Measurements from ENCODE around the gene NOL4L. TPM values are rescaled to one million over a fixed set of nuclear protein-coding genes. Genes with fewer than 3 reads are reported as not detected.

NOL4L gene
- total RNA-seq, 1 donor from 2014 or later: 19.7 TPM

DNA sequence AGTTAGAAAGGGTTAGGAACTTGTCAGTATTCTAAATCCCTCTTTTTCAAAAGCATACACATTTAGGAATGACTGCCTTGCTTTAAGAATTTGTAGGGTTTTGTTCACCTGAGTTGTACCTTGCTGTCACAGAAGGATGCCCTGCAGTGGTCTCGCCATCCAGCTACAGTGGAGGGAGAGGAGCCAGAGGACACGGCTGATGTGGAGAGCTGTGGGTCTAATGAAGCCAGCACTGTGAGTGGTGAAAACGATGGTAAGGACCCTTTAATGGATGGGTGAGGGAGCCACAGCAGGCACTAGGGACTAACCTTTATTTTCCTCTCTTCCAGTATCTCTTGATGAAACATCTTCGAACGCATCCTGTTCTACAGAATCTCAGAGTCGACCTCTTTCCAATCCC is 157.1 kb downstream of the NOL4L start:
- TF ChIP-seq, protein P1, sequence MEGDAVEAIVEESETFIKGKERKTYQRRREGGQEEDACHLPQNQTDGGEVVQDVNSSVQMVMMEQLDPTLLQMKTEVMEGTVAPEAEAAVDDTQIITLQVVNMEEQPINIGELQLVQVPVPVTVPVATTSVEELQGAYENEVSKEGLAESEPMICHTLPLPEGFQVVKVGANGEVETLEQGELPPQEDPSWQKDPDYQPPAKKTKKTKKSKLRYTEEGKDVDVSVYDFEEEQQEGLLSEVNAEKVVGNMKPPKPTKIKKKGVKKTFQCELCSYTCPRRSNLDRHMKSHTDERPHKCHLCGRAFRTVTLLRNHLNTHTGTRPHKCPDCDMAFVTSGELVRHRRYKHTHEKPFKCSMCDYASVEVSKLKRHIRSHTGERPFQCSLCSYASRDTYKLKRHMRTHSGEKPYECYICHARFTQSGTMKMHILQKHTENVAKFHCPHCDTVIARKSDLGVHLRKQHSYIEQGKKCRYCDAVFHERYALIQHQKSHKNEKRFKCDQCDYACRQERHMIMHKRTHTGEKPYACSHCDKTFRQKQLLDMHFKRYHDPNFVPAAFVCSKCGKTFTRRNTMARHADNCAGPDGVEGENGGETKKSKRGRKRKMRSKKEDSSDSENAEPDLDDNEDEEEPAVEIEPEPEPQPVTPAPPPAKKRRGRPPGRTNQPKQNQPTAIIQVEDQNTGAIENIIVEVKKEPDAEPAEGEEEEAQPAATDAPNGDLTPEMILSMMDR (IDR thresholded peaks at IDR 0.05): no peak
- no peak for ATAC-seq
- H3K36me3 ChIP-seq: peaks cover 58% of the 10 kb centered on the region
- no peaks in the 10 kb centered on the region for H3K9me3 ChIP-seq
- H3K27me3 ChIP-seq: no peaks in the 10 kb centered on the region
- intact Hi-C loops (cut with DNase I): no loop called here
- no peak overlapping the region for H3K27ac ChIP-seq
- no peak for DNase-seq
- H3K4me1 ChIP-seq: no peaks in the 10 kb centered on the region
- H3K4me3 ChIP-seq: no peak overlapping the region

DNA sequence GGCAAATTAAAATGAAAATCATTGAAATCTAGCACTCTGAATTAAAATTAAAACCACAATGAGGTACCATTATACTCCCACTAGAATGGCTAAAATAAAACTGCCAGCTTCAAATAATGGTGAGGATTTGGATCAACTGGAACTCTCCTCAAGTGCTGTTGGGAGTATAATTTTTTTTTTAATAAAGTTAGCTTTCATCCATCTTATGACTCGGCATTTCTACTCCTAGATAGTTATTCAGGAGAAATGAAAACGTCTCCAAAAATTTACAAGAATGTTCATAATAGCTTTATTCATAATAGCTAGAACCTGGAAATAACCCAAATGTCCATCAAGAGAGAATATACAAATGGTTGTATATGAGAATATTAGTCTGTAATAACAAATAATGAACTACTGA is 163.8 kb downstream of the NOL4L start:
- TF ChIP-seq, protein P1 (IDR thresholded peaks at IDR 0.05): no peak
- intact Hi-C loops (cut with DNase I): no loop called here
- H3K36me3 ChIP-seq: no peaks in the 10 kb centered on the region
- H3K27me3 ChIP-seq: no peaks in the 10 kb centered on the region
- no peaks in the 10 kb centered on the region for H3K9me3 ChIP-seq
- no peak overlapping the region for H3K4me3 ChIP-seq
- DNase-seq (no peak), ATAC-seq (no peak)
- H3K4me1 ChIP-seq: no peaks in the 10 kb centered on the region
- H3K27ac ChIP-seq: no peak overlapping the region

DNA sequence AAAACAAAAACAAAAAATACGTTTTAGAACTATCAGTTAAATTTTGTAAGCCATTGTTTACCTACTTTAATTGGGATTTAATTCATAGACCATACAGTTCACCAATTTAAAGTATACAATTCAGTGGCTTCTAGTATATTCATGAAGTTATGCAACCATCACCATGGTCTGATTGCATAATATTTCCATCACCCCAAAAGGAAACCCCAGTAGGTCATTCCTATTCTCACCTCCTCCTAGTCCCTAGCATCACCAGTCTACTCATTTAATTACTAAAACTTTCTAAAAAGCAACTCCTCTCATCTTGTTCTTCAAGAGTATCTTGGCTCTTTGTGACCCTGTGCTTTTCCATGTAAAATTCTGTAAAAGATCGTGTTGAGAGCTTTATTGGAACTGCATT is 166.8 kb downstream of the NOL4L start:
- intact Hi-C loops (cut with DNase I): no loop called here

DNA sequence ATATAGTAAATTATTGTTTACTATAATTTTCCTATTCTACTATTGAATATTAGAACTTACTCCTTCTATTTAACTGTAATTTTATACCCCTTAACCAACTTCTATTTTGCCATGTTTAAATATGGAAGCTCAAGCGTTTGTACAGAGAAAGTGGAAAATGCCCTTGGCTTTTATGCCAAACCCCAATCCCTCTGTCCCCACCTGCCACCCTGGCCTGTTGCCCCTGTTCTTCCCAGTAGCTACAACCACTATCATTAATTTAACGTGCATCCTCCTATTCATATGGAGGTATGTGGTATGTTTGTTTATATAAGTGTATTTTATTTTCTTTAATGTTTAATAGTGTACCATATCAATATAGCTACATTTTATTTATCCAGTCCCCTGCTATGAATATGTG is 168.9 kb downstream of the NOL4L start:
- no peak for ATAC-seq
- H3K4me1 ChIP-seq: peaks cover 3% of the 10 kb centered on the region

More for the DNA sequence above, 166.8 kb downstream of the NOL4L start:
- Histone ChIP-seq H3K4me1 (peaks cover 3% of the 10 kb centered on the region), H3K27me3 (no peaks in the 10 kb centered on the region), H3K36me3 (no peaks in the 10 kb centered on the region), H3K27ac (no peak overlapping the region), H3K4me3 (no peak overlapping the region), H3K9me3 (no peaks in the 10 kb centered on the region)
- DNase-seq (no peak), ATAC-seq (no peak)
- TF ChIP-seq, protein P1 (IDR thresholded peaks at IDR 0.05): no peak

DNA sequence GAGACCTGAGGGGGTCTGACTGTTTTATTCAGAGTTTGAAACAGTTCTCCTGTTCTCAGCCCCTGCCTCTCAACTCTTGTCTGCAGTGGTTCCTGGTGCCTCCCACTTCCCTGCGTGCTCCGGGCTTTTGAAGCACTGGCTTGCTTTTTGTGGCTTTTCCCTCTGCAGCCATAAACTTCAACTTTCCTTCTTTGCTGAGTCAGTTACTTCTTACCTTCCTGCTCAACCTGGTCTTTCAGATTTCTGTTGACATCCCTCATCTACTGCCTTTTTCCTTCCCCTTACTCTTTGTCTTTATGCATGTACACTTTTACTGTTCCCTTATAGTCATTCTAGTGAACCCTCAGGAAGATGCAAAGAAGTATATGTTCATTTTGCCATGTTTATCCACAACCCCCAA is 169.6 kb downstream of the NOL4L start:
- ATAC-seq: no peak
- DNase-seq: no peak
- no peak overlapping the region for H3K27ac ChIP-seq
- H3K4me3 ChIP-seq: no peak overlapping the region
- intact Hi-C loops (cut with DNase I): no loop called here
- TF ChIP-seq, protein P1 (IDR thresholded peaks at IDR 0.05): no peak
- no peaks in the 10 kb centered on the region for H3K36me3 ChIP-seq
- no peaks in the 10 kb centered on the region for H3K27me3 ChIP-seq
- H3K9me3 ChIP-seq: no peaks in the 10 kb centered on the region
- H3K4me1 ChIP-seq: peaks cover 3% of the 10 kb centered on the region

More for the DNA sequence above, 168.9 kb downstream of the NOL4L start:
- Histone ChIP-seq H3K27me3 (no peaks in the 10 kb centered on the region), H3K36me3 (no peaks in the 10 kb centered on the region), H3K9me3 (no peaks in the 10 kb centered on the region), H3K27ac (no peak overlapping the region), H3K4me3 (no peak overlapping the region)
- no peak for DNase-seq
- TF ChIP-seq, protein P1 (IDR thresholded peaks at IDR 0.05): no peak
- intact Hi-C loops (cut with DNase I): no loop called here
